CD4-positive, alpha-beta T cell treated with Interferon alpha-2 for 1 hour (primary cell): Measurements from ENCODE around the gene ZNF451.

Source experiments
- DNase-seq, 2 donors: peaks; one replicate each; pipeline ENCODE4 v3.0.0-alpha.2; 2020 to 2022

The ZNF451 gene

DNA sequence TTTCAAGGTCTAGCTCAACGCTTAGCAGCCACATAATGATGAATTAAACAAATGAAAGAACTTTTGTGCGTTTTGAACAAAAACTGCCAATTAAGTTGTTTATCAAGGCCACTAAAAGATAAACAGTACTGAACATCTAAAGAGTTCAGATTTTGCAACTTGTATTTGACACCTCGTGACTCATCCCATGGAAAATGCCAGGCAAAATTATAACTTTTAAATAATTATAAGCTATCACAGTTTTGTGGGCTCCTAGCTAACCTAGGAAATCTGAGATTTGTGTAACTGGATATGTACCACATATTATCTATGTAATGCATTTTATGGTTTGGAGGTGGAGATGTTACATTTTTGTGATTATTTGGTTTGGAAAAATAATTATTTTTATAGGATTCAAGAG lies 72.5 kb downstream of the ZNF451 start:
- DNase-seq = no peak

- no peak for DNase-seq
Measured at GRCh38 chr6:57163956-57164355, 74.0 kb downstream of the ZNF451 start.

DNA sequence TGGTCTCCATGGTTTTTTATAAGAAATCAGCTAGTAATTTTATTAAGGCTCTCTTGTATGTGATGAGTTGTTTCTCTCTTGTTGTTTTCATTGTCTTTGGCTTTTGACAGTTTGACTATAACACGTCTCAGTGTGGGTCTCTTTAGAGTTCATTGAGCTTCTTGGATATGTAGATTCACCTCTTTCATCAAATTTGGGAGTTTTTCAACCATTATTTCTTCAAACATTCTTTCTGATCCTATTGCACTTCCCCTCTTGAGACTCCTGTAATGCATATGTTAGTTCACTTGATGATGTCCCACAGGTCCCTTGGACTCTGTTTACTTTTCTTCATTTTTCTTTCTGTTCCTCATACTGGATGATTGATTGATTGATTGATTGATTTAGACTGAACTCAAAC lies 75.1 kb downstream of the ZNF451 start:
- DNase-seq = no peak

GRCh38 chr6:57172136-57173055 lies 82.4 kb downstream of the ZNF451 start, which contains the start of gene BAG2:
Gene BAG2 (plus strand): TSS chr6:57172326. CDS start chr6:57172698, 372 bp downstream.
- peak; percentile 88 to 90 for DNase-seq

DNA sequence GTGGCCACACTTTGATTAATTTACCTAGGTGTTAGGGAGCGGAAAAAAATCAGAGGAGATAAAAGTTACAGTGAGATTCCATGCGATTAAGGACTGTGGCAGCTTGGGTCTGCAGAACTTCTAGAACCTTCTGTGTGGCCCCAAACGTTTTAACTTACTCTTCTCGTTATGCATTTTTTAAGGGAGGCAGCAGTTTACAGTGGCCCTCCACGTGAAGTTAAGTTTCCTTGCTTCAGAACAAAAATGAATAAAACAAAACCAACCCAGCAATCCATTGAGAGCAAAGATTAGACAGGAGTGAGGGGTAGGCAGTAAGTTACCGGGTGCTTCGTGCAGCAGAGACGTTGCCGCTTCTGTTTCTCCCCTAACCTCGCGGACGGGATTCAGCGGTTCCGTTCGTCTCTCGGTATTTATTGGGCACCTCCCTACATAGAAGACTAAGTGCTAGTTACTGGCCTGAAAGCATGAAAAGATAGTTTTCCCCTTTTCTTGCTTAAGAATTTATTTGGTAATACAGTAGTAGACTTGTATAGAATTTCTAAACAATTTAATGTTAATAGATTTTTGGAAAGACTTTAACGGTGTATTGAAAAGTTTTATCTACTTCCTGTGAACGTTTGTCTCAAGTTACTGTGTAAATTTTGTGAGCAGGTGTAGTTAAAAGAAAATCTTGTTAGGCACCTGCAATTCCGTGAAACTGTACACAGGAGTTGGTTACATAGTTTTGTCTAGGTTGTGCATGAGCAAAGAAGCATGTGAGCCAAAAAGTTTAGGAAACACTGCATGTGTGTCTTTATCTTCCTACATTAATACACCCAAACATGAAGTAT lies 83.3 kb downstream of the ZNF451 start:
- peak; percentile 19 to 23 for DNase-seq

DNA sequence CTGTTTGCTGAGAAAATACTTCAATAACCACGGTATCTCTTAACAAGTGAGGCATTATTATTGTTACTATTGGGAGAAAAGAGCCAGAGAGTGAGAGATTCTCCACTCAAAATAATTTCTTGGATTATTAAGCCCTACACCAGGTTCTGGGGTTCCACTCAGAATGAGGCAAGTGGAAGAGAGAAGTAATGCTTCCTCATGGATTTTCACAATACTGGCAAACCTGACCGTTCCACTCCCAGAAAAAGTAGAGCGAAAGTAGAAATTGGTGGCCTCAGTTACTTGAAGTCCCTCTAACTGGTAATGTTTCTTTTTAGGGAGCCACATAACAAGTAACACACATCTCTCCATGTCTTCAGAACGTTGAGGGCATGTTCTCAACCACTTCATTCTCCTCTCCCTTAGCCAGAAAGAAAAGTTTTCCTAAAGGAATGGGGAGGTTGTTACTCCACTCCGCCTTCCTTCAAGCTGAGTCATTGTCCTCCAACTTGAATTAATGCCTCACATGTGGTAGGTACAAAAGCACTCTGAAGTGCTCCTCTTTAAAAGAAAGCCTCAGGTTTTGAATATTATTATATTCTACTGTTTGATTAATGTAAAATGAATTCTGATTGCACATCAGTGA lies 84.0 kb downstream of the ZNF451 start:
- no peak for DNase-seq

DNA sequence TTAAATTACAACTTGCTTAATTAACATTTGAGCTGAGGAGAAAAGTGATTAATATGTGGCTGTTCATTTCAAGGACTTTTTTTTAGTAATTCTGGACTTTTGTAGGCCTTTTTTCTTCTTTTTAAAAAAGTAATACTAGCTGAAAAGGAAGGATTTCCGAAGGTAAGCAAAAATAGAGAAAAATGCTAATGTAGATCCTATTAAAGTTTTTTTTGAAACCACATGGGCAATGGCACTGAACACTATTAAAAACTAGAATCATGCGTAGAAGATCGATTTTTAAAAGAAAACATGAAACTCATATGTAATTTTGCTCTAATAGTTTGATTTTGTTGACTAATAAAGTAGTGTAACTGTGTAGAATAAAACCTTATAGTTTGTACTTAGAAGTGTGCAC lies 84.5 kb downstream of the ZNF451 start:
- DNase-seq = no peak

- no peak for DNase-seq
Measured at GRCh38 chr6:57177545-57178265, 87.7 kb downstream of the ZNF451 start.

DNA sequence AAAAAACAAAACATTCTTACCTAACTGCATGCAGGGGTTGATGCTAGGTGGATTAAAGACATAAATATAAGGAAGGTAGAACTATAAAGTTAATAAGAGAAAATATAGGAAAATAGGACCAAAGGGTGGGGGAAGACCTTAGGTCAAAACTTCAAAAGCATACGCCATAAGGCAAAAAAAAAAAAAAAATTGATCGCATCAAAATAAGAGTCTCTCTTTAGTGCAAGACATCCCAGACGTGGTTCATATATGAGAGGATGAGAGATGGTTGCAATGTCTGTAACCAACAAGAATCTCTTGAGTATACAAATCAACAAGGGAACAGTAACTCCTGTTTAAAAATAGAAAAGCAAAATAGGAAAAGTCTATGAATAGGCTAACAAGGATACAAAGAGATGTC lies 90.6 kb downstream of the ZNF451 start:
- no peak for DNase-seq

DNA sequence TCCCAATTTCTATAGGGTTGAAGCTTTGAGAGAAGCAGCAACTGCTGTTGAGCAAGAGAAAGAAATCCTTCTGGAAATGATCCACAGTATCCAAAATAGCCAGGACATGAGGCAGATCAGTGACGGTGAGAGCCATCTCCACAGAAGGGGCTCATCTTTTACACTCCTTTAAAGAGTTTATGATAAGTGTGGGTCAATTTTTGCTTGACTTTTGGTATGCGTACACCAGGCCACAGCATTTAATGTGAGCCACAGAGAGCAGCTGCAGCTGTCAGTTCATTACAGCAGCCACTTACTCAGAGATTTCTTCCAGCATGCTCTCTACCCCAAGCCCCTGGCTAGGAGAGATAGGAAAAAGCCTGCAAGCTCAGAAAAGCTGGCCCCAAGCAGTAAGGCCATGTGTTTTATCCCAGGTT lies 92.0 kb downstream of the ZNF451 start:
- DNase-seq = no peak

GRCh38 chr6:57183336-57183735 lies 93.3 kb downstream of the ZNF451 start:
- DNase-seq = no peak

GRCh38 chr6:57190140-57190539 lies 100.2 kb downstream of the ZNF451 start:
- no peak for DNase-seq

- DNase-seq = no peak
Measured at GRCh38 chr6:57193177-57193576, 103.2 kb downstream of the ZNF451 start.

DNA sequence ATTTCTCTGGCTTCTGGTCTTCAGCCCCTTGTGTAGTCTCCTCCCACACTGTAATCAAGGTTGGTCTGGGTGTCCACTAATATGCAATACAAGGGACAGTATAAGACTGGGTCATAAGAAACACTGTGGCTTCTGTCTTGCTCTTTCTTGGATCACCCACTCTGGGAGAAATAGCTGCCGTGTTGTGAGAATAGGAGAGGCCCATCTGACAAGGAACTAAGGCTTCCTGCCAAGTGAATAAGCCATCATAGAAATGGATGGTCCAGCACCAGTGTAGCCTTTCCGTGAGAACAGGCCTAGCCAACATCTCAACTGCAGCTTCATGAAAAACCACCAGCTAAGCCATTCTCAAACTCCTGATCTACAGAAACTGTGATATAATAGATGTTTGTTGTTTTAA lies 105.5 kb downstream of the ZNF451 start:
- DNase-seq = no peak

DNA sequence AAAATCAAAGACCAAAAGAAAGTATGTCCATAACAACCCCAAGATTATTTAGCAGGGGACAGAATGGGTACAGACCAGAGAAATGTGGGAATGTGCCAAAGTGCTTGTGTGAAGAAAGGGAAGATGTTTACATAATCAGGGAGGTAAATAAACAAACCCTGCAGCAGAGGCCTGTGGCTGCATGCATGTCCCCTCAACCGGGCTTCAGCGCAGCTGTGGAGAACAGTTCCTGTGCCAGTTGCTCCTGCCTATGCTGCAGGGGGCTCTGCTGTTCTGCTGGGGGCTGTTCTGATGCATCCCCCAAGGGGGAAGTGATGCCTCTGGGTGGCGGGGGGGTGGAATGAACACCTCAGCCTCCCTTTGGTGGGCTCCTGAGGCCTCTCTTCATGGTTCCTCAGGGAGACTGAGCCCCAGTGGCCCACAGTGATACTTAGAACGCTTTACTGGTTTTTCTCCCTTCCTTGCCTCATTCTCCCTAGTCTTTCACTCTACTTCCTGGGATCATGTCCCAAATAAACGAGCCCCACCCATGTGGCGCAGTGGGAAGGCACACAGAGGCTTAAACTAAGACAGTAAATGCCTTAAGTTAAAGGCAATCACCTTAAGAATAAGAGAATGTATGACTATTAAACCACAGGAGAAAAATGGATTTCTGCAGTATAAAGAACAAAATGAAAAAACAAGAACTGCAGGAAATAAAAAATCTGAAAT lies 109.1 kb downstream of the ZNF451 start:
- DNase-seq = no peak

- DNase-seq = no peak
Measured at GRCh38 chr6:57201718-57202117, 111.7 kb downstream of the ZNF451 start.

DNA sequence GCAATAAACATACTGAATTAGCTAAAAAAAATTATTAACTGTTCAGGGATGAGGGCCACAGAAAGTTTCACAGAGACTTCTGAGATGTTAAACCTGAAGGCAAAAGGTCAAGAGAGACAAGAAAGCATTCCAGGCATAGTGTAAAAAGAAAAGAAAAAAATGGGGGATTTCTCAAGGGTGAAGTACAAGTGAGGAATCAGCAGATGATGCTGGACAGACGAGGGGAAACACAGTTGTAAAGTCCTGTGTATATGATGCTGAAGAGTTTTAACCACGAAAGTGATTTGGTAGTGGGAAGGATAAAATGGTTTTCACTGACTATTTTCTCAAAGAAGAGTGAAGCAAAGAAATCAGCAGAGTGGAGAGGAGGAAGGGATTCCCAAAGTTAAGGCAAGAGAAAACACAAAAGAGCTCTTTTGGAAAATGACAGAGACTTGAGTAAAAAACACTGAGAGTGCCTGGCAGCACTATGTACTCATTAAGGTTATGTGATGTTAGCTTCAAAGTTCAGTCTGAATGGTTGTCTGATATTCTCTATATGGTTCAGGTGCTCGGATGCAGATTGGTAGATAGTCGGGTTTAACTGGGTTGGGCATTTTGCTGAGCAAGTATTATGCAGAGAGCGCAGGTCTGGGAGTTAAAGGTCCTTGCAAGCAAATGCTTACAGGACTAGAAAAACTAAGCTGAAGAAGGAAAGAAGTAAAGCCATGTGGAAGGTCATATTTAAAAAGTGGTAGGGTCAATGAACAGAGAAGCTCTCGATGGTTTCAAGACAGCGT lies 115.8 kb downstream of the ZNF451 start:
- no peak for DNase-seq

- DNase-seq = no peak
Measured at GRCh38 chr6:57207141-57207540, 117.2 kb downstream of the ZNF451 start.

DNA sequence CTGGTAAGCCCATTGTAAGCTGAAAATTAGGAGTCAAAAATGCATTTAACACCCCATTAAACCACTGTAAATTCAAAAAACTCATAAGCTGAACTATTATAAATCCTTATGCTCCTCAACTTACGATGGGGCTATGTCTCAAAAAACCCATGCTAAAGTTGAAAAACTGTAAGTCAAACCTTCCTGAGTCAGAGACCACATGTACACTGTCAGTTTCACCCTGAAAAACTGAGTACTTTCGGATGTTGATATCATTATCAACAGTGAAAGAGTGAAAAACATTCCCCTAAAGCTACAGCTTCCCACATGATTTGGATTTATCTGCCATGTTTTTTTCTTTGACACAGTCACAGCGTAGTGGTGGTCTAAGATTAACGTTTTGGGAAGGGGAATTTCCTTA lies 117.9 kb downstream of the ZNF451 start:
- DNase-seq = no peak

- no peak for DNase-seq
Measured at GRCh38 chr6:57209030-57209429, 119.0 kb downstream of the ZNF451 start.

GRCh38 chr6:57210060-57210459 lies 120.1 kb downstream of the ZNF451 start:
- no peak for DNase-seq
